Neural progenitor cell (in vitro differentiated cells): ENCODE measurements around the gene SYTL3. TPM values are rescaled to one million over a fixed set of nuclear protein-coding genes. Genes with fewer than 3 reads are reported as not detected.

Experiments used
- DNase-seq: peaks from one replicate; pipeline ENCODE4 v3.0.0-alpha.2; 2016; ENCODE audit warnings: low spot score
- H2AFZ ChIP-seq: fragments of 200-600 bp; sonication (generic); replicated peaks from 2 replicates; pipeline ENCODE4 v1.6.1; 2016; ENCODE audit warnings: antibody characterized with exemption
- H3F3A ChIP-seq: fragments of 200-600 bp; sonication (generic); 2 replicates; pipeline ENCODE4 v1.6.1; 2016; ENCODE audit warnings: antibody characterized with exemption, low read depth
- H3K27ac ChIP-seq: fragments of 200-600 bp; sonication (generic); 2 replicates; pipeline ENCODE4 v1.5.1; 2016; ENCODE audit warnings: mild to moderate bottlenecking
- H3K27me3 ChIP-seq: fragments of 200-600 bp; sonication (generic); 2 replicates; pipeline ENCODE4 v1.6.1; 2016; ENCODE audit warnings: mild to moderate bottlenecking, moderate library complexity
- H3K36me3 ChIP-seq: fragments of 200-600 bp; sonication (generic); 2 replicates; pipeline ENCODE4 v1.5.1; 2016
- H3K4me1 ChIP-seq: fragments of 200-600 bp; sonication (generic); 2 replicates; pipeline ENCODE4 v1.6.1; 2016; ENCODE audit warnings: mixed run types
- H3K4me2 ChIP-seq: fragments of 200-600 bp; sonication (generic); 2 replicates; pipeline ENCODE4 v1.6.1; 2016
- H3K4me3 ChIP-seq: fragments of 200-600 bp; sonication (generic); 2 replicates; pipeline ENCODE4 v1.5.1; 2016
- H3K79me2 ChIP-seq: fragments of 200-600 bp; sonication (generic); 2 replicates; pipeline ENCODE4 v1.6.1; 2016; ENCODE audit warnings: low read depth
- H3K9ac ChIP-seq: fragments of 200-600 bp; sonication (generic); 2 replicates; pipeline ENCODE4 v1.6.1; 2016
- H3K9me3 ChIP-seq: fragments of 200-600 bp; sonication (generic); 2 replicates; pipeline ENCODE4 v1.5.1; 2016; ENCODE audit warnings: low read depth
- H4K20me1 ChIP-seq: fragments of 200-600 bp; sonication (generic); 2 replicates; pipeline ENCODE4 v1.6.1; 2016; ENCODE audit warnings: low read depth
- H3K27ac Mint-ChIP-seq: 3 replicates; pipeline ENCODE4 v1.8.0; 2021; ENCODE audit warnings: mixed read lengths
- H3K27me3 Mint-ChIP-seq: 2 replicates; pipeline ENCODE4 v1.8.0; 2022; ENCODE audit warnings: low read depth, mild to moderate bottlenecking, inconsistent platforms, moderate library complexity, mixed read lengths; ENCODE audit not compliant: insufficient read depth
- H3K36me3 Mint-ChIP-seq: 3 replicates; pipeline ENCODE4 v1.8.0; 2021; ENCODE audit warnings: mixed read lengths
- H3K4me1 Mint-ChIP-seq: 3 replicates; pipeline ENCODE4 v1.8.0; 2021; ENCODE audit warnings: mixed read lengths
- H3K4me3 Mint-ChIP-seq: 3 replicates; pipeline ENCODE4 v1.8.0; 2021; ENCODE audit warnings: mild to moderate bottlenecking, moderate library complexity, mixed read lengths
- H3K9me3 Mint-ChIP-seq: 3 replicates; pipeline ENCODE4 v1.8.0; 2020; ENCODE audit warnings: mixed read lengths
- CTCF ChIP-seq: fragments of 200-600 bp; sonication (generic); IDR thresholded peaks from 2 replicates; pipeline ENCODE4 v1.5.1; 2017; ENCODE audit warnings: antibody characterized with exemption, mild to moderate bottlenecking
- EZH2 ChIP-seq: fragments of 200-600 bp; sonication (generic); IDR thresholded peaks from 2 replicates; pipeline ENCODE4 v1.6.1; 2017; ENCODE audit warnings: antibody characterized with exemption, mild to moderate bottlenecking, moderate library complexity
- EZH2phosphoT487 ChIP-seq: fragments of 200-600 bp; sonication (generic); IDR thresholded peaks from 2 replicates; pipeline ENCODE4 v1.6.1; 2017; ENCODE audit warnings: antibody characterized with exemption
- total RNA-seq: library from RNA; depleted of rRNA; stranded (reverse); fragments of >200 nt; gene quantifications from 2 replicates; pipeline ENCODE4 v1.2.3, GENCODE V29; 2015; ENCODE audit warnings: low replicate concordance

The SYTL3 gene
- total RNA-seq, 1 donor from 2014 or later: not detected

DNA sequence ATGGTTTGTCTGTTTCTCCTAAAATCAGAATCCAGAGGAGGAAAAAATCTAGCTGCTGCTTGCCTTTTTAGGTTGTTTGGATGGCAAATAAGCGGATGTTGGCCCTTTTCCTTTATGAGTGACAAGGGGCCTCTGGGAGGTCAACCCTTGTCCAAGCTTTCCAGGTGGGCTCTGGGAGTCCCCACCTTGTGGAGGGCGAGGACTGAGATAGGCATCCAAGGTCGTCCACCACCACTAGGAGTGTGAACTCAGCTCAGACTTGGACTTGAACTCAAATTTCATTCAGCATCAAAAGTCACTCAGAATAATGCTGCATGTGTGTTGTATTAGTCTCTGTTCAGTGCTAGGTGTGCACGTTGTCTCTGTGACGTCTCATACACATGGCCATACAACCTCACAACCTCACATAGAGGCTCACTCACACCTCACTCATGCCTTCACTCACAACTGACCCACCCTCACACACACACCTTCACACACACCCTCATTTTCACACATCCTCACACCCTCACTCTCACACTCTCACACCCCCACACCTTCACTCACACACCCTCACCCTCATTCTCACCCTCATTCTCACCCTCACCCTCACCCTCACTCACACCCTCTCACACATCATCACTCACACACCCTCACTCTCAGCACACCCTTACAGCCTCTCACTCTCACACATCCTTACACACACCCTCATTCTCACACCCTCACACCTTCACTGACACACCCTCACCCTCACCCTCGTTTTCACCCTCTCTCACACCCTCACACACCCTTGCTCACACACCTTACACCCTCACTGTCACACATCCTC, 23.3 kb upstream of the SYTL3 start:
- no peaks in the 10 kb centered on the region for H3K9me3 Mint-ChIP-seq
- no peaks in the 10 kb centered on the region for H3K9me3 ChIP-seq
- H3K27me3 ChIP-seq: no peaks in the 10 kb centered on the region
- peaks cover 31% of the 10 kb centered on the region for H3K36me3 Mint-ChIP-seq
- H3F3A ChIP-seq: no peaks in the 10 kb centered on the region
- H3K27me3 Mint-ChIP-seq: peaks cover 2% of the 10 kb centered on the region
- no peak overlapping the region for H3K9ac ChIP-seq
- no peak for DNase-seq
- H4K20me1 ChIP-seq: peaks cover 13% of the 10 kb centered on the region
- peaks cover 14% of the 10 kb centered on the region for H3K4me1 Mint-ChIP-seq
- no peak overlapping the region for H2AFZ ChIP-seq
- no peak overlapping the region for H3K4me3 Mint-ChIP-seq
- TF ChIP-seq EZH2phosphoT487: no peak
- no peak for TF ChIP-seq CTCF
- TF ChIP-seq EZH2: no peak
- no peak overlapping the region for H3K27ac ChIP-seq
- H3K4me2 ChIP-seq: no peak overlapping the region
- no peak overlapping the region for H3K4me3 ChIP-seq
- H3K4me1 ChIP-seq: no peaks in the 10 kb centered on the region
- H3K36me3 ChIP-seq: no peaks in the 10 kb centered on the region
- no peaks in the 10 kb centered on the region for H3K79me2 ChIP-seq
- H3K27ac Mint-ChIP-seq: peak overlapping the region; percentile 61

DNA sequence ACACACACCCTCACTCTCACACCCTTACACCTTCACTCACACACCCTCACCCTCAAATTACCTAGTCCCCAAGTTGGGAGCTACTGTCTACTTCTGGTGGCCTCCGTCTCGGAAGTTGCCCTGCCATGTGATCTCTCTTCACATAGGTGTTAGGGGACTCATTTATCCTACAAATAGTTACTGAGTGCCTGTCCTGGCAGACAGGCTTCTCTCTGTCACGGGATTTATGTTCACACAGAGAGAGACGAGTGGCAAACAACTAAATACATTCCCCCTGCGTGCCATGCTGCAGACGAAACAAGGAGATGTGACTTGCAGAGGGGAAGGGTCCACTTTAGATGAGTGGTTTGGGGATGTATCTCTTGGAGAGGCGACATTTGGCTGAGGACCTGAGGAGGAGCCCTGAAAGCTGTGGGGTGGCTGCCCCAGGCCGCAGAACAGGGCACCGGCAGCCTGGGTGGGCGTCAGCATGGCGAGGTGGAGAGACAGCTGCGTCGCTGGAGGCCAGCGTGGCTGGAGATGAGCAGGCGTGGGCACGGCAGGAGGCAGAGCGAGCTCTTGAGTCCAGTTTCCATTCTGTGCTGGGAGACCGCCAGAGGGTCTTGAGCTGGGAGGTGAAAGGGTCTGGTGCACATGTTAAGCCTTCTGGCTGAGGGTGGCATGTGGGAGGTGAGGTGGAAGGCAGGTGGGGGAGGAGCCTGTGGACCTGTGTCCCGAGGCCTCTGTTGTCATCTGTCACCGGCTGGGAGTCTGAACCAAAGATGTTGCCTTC, 22.5 kb upstream of the SYTL3 start:
- H3K27ac Mint-ChIP-seq: peak overlapping the region; percentile 61
- no peak overlapping the region for H2AFZ ChIP-seq

GRCh38 chr6:158627940-158628211, 22.0 kb upstream of the SYTL3 start:
- H3K9me3 ChIP-seq: no peaks in the 10 kb centered on the region
- no peak overlapping the region for H3K4me2 ChIP-seq
- Mint-ChIP-seq H3K4me3 (no peak overlapping the region), H3K36me3 (peaks cover 31% of the 10 kb centered on the region), H3K27ac (peak overlapping the region; percentile 15), H3K9me3 (no peaks in the 10 kb centered on the region), H3K27me3 (peaks cover 5% of the 10 kb centered on the region), H3K4me1 (peaks cover 16% of the 10 kb centered on the region)
- peaks cover 13% of the 10 kb centered on the region for H4K20me1 ChIP-seq
- DNase-seq: no peak
- H3K4me3 ChIP-seq: no peak overlapping the region
- H3K9ac ChIP-seq: no peak overlapping the region
- H3K27ac ChIP-seq: no peak overlapping the region
- H3K27me3 ChIP-seq: no peaks in the 10 kb centered on the region
- no peak for TF ChIP-seq EZH2phosphoT487
- TF ChIP-seq EZH2: no peak
- TF ChIP-seq CTCF: no peak
- H3K36me3 ChIP-seq: no peaks in the 10 kb centered on the region
- no peaks in the 10 kb centered on the region for H3K4me1 ChIP-seq
- no peak overlapping the region for H2AFZ ChIP-seq
- no peaks in the 10 kb centered on the region for H3F3A ChIP-seq
- H3K79me2 ChIP-seq: no peaks in the 10 kb centered on the region

More for the DNA sequence above, 22.5 kb upstream of the SYTL3 start:
- Histone ChIP-seq H3F3A (no peaks in the 10 kb centered on the region), H3K27ac (no peak overlapping the region), H3K9ac (no peak overlapping the region), H3K4me2 (no peak overlapping the region), H3K9me3 (no peaks in the 10 kb centered on the region), H3K4me1 (no peaks in the 10 kb centered on the region), H4K20me1 (peaks cover 13% of the 10 kb centered on the region), H3K36me3 (no peaks in the 10 kb centered on the region), H3K79me2 (no peaks in the 10 kb centered on the region), H3K27me3 (no peaks in the 10 kb centered on the region), H3K4me3 (no peak overlapping the region)
- no peak overlapping the region for H3K4me3 Mint-ChIP-seq
- DNase-seq: no peak
- H3K4me1 Mint-ChIP-seq: peaks cover 16% of the 10 kb centered on the region
- TF ChIP-seq EZH2phosphoT487 (no peak), CTCF (no peak), EZH2 (no peak)
- H3K9me3 Mint-ChIP-seq: no peaks in the 10 kb centered on the region
- peaks cover 5% of the 10 kb centered on the region for H3K27me3 Mint-ChIP-seq
- peaks cover 32% of the 10 kb centered on the region for H3K36me3 Mint-ChIP-seq
